HG02610 (cell line): ENCODE results near the gene CLCF1.
"Not testable (repeated sequence)": the region's sequence is repeated elsewhere in the genome, so short reads cannot be mapped to it uniquely, and the experiment has no call there.

ENCODE experiments used
- ATAC-seq: cut with Tn5 transposase; IDR thresholded peaks from one replicate; pipeline ENCODE4 v1.9.1; 2021; ENCODE audit warnings: mild to moderate bottlenecking, moderate library complexity; ENCODE audit not compliant: unreplicated experiment

The CLCF1 gene

DNA sequence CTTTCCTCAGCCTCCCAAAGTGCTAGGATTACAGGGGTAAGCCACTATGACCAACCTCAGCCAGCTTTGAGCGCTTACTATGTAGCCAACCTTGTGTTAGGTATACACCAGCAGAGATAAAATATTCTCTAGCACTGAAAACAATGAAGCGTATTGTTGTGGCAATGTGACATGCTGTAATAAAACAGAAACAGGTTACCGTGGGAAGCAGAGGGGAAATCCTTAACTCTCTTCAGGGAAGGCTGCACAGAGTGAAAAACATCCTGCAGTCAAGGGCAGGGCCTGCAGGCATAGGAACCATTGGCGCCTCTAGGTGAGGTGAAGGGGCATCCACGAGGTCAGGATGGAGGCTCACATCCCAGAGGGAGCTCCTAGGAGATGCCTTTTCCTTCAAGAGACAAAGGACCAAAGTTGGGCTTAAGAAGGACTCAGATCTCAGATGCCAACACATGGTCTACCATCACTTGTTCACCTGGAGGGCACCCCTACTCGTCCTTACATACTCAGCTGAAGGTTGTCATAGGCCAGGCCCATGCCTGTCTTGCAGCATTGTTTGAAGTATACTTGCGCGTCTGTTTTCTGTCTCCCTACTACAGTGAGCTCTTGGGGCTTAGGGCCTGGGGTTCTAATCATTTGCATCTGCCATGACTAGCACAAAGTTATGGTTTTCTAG, 28.0 kb downstream of the CLCF1 start:
- peak; percentile 55 for ATAC-seq

- no peak for ATAC-seq
These were observed 29.1 kb downstream of the CLCF1 start for GRCh38 chr11:67344264-67344663.

DNA sequence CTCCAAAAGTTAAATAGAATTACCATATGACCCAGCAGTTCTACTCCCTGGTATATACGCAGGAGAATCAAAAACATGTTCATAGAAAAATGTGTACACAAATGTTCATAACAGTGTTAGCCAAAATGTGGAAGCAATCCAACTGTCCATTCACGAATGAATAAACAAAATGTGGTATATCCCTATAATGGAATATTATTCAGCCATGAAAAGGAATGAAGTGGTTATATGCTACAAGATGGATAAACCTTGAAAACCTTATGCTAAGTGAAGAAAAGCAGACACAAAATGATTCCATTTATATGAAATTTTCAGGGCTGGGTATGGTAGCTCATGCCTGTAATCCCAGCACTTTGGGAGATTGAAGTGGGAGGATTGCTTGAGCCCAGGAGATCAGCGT, 36.1 kb downstream of the CLCF1 start:
- ATAC-seq, result no peak

GRCh38 chr11:67332081-67332691, 41.2 kb downstream of the CLCF1 start:
- no peak for ATAC-seq

DNA sequence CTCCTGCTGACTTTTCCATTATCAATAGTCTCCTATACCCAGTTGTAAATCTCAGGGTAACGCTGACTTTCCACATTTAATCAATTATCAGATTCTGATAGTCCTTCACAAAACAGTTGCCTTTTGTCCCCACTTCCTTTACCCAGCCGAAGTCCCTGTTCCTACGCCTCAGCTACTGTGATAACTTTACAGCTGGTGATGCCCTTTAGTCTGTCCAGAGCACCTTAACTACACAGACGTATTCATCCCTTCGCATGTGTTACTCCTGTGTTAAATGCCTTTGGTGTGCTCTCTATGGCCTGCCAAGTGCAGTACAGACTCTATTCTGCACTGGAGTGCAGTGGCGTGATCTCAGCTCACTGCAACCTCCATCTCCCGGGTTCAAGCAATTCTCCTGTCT, 49.9 kb downstream of the CLCF1 start:
- ATAC-seq, result no peak

DNA sequence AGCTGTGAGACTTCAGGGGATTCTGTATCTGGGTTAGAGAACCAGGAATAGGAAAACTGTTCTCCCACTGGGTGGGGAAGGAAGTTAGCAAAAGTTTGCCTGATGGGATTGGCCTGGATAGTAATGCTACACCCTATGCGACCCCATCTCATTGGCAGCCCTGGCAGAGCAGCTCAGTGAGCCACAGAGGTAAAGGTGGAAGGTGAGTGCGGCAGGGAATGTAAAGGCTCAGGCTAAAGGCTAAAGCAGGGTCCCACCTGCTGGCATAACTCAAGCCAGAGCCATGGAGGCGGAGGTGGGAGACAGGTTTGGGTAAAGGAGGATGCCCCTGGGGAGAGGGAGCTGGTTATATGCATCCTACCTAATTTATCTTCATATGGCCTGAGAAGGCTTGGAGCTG, 51.3 kb downstream of the CLCF1 start:
- ATAC-seq, result no peak

- ATAC-seq, result no peak
These were observed 52.0 kb downstream of the CLCF1 start for GRCh38 chr11:67321313-67321871.

- no peak for ATAC-seq
These were observed 52.7 kb downstream of the CLCF1 start for GRCh38 chr11:67320691-67321090.

- ATAC-seq, result no peak
These were observed 53.4 kb downstream of the CLCF1 start for GRCh38 chr11:67320011-67320410.

- ATAC-seq, result not testable (repeated sequence)
These were observed 54.5 kb downstream of the CLCF1 start for GRCh38 chr11:67318876-67319275.

DNA sequence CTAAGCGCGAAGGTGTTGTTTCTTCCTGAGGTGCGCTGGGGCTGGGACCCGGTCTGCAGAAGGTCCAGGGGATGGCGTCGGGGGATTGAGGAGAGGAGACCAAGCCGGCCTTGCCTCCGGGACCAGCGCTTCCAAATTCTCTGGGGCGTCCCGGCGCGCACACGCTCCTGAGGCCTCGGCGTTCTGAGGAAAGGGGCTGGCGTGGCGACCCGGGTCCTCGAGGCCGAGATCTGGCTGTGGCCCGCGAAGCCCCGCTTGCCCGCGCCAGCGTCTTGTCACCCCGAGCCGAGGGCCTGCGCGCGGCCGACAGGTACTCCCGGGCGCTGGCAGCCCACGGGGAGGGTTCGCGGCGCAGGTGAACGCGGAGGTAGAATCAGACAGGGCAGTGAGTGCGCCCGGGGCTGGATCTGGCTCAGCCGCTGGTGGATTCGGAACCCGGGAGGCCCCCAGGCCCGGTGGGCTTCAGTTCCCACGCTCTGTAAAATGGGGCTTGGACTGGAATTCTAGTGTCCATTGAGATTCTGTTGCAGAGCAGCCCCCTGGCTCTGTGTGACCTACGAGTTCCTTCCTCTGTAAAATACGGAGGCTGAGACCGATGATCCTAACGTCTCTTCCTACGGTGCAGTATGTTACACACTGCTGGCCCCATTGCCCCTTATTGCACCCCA, 55.4 kb downstream of the CLCF1 start:
- ATAC-seq, result peak; percentile 19

DNA sequence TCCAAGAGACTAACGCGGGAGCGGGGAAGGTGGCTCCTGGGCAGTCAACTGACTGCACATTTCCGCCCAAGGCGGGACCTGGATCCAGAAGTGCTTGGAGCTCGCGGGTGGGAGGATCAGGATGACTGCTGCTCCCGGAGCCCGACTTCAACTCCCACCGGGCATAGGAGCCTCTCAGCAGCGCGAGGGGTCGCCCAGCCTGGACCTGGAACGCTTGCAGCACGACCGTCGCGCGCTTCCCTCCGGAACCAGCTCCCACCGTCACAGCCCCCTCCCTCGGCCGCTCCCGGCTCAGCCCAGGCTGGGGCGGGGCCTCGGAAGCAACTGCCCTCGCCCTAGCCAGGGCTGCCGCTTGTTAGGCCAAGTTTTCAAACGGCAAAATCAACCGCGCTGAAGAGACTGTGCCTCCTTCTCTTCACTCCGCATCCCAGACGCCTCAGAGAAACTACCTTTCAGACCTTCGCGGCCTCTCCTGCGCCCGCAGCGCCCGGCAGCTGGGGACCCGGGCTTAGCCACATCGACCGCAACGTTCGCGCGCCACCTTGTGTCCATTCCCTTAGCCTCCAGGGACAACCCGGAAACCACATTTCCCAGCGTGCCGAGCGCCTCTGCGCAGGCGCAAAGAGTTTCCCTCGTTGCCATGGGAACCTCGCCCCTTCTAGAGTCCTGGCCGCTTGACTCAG, 56.1 kb downstream of the CLCF1 start:
- peak; percentile 71 for ATAC-seq

GRCh38 chr11:67316882-67317204, 56.6 kb downstream of the CLCF1 start:
- ATAC-seq, result no peak

GRCh38 chr11:67315325-67315909, 58.0 kb downstream of the CLCF1 start:
- no peak for ATAC-seq

DNA sequence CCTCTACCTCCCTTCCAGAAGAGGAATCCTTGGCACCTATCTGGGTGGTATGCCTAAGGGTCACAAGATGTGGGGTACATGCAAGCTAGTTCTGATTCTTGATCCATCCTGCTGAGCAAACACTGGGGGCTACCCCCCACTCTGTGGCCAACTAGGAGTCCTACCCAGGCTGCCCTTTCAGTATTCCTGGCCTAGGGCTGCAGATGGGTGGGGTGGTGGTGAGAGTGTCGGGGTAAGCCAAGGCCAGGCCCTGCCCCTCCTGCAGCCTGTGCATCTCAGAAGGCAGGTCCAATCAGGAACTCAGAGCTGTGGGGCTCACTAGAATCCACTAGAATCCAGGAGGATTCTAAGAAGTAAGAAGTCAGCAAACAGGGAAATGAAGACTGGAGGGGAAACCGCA, 59.2 kb downstream of the CLCF1 start:
- no peak for ATAC-seq
